ENCODE measurements around the gene CNTNAP2.
"Not testable (repeated sequence)": the region's sequence is repeated elsewhere in the genome, so short reads cannot be mapped to it uniquely, and the experiment has no call there.

DNA sequence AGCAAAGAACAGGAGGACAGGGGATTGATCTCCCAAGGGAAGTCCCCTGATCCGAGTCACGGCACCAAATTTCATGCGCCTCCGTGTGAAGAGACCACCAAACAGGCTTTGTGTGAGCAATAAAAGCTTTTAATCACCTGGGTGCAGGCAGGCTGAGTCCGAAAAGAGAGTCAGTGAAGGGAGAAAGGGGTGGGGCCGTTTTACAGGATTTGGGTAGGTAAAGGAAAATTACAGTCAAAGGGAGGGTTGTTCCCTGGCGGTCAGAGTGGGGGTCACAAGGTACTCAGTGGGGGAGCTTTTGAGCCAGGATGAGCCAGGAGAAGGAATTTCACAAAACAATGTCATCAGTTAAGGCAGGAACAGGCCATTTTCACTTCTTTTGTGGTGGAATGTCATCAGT, 132.1 kb downstream of the CNTNAP2 start:
- TF ChIP-seq, protein P1, sequence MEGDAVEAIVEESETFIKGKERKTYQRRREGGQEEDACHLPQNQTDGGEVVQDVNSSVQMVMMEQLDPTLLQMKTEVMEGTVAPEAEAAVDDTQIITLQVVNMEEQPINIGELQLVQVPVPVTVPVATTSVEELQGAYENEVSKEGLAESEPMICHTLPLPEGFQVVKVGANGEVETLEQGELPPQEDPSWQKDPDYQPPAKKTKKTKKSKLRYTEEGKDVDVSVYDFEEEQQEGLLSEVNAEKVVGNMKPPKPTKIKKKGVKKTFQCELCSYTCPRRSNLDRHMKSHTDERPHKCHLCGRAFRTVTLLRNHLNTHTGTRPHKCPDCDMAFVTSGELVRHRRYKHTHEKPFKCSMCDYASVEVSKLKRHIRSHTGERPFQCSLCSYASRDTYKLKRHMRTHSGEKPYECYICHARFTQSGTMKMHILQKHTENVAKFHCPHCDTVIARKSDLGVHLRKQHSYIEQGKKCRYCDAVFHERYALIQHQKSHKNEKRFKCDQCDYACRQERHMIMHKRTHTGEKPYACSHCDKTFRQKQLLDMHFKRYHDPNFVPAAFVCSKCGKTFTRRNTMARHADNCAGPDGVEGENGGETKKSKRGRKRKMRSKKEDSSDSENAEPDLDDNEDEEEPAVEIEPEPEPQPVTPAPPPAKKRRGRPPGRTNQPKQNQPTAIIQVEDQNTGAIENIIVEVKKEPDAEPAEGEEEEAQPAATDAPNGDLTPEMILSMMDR (conservative IDR thresholded peaks at IDR 0.05; ENCODE audit: low read depth, low read length) = not testable (repeated sequence)
- TF ChIP-seq EZH2 (IDR thresholded peaks at IDR 0.05; ENCODE audit: borderline replicate concordance, low read depth, low read length, poor library complexity, severe bottlenecking) = not testable (repeated sequence)
